B cell (primary cell): ENCODE measurements around the gene MCM3AP. TPM values are rescaled to one million over a fixed set of nuclear protein-coding genes. Genes with fewer than 3 reads are reported as not detected.
"Not testable (repeated sequence)": the region's sequence is repeated elsewhere in the genome, so short reads cannot be mapped to it uniquely, and the experiment has no call there.

Experiments
- ATAC-seq: fragments of 200-7000 bp; cut with Tn5 transposase; one replicate; pipeline ENCODE4 v1.10.0; 2021; ENCODE audit warnings: low read depth, mild to moderate bottlenecking, moderate number of reproducible peaks, moderate library complexity
- CTCF ChIA-PET: fragments of 350-600 bp; sonication (Branson Sonifier 250); formaldehyde crosslinking; loops from one replicate; lab custom pipeline; 2021; ENCODE audit warnings: antibody characterized with exemption, inconsistent platforms; lab: Charles Lee
- POLR2A ChIA-PET: fragments of 350-600 bp; sonication (Branson Sonifier 250); formaldehyde crosslinking; loops from one replicate; lab custom pipeline; 2021; ENCODE audit warnings: antibody characterized with exemption; lab: Charles Lee
- DNase-seq: peaks from one replicate; pipeline ENCODE4 v3.0.0; 2013
- H2AFZ ChIP-seq: 2 replicates; pipeline ENCODE4 v1.6.1; 2012; ENCODE audit warnings: mild to moderate bottlenecking, low read depth, low read length; ENCODE audit not compliant: insufficient read depth, poor library complexity, severe bottlenecking
- H3K27ac ChIP-seq, 2 donors: 1 replicate in 1 of 2; 2 replicates in 1 of 2; pipeline ENCODE4 v1.5.1; 2012 to 2013; ENCODE audit warnings: low read length in 2 of 2, mild to moderate bottlenecking in 2 of 2, moderate library complexity in 1 of 2
- H3K27me3 ChIP-seq, 4 experiments: fragments of 200-600 bp in 1 of 4; sonication (generic) in 1 of 4; replicated peaks in 1 of 4; 1 replicate in 2 of 4; 2 replicates in 2 of 4; pipeline versions ENCODE4 v1.6.1 to v1.7.0; 2013 to 2016; ENCODE audit warnings: low read length in 3 of 4, mild to moderate bottlenecking in 2 of 4, mixed read lengths in 1 of 4, moderate library complexity in 1 of 4; ENCODE audit not compliant: insufficient read depth in 4 of 4, control insufficient read depth in 3 of 4; ENCODE audit errors: control extremely low read depth in 1 of 4
- H3K36me3 ChIP-seq, 2 experiments: replicated peaks in 1 of 2; 1 replicate in 1 of 2; 2 replicates in 1 of 2; pipeline versions ENCODE4 v1.6.1 to v1.7.1; 2013; ENCODE audit warnings: low read length in 1 of 2; ENCODE audit not compliant: insufficient read depth in 2 of 2, control insufficient read depth in 1 of 2; ENCODE audit errors: control extremely low read depth in 1 of 2, extremely low read depth in 1 of 2
- H3K4me1 ChIP-seq, 2 donors: fragments of 200-600 bp in 1 of 2; sonication (generic) in 1 of 2; 1 replicate in 1 of 2; 2 replicates in 1 of 2; pipeline versions ENCODE4 v1.5.1 to v1.6.1; 2013 to 2017; ENCODE audit warnings: low read length in 2 of 2; ENCODE audit not compliant: control insufficient read depth in 2 of 2, insufficient read depth in 2 of 2
- H3K4me2 ChIP-seq: replicated peaks from 2 replicates; pipeline ENCODE3; 2012; ENCODE audit warnings: mild to moderate bottlenecking, low read depth, low read length; ENCODE audit not compliant: poor library complexity, severe bottlenecking
- H3K4me3 ChIP-seq, 5 experiments: fragments of 200-600 bp in 1 of 5; sonication (generic) in 1 of 5; 1 replicate in 3 of 5; 2 replicates in 2 of 5; pipeline versions ENCODE4 v1.5.1 to v1.7.0; 2011 to 2016; ENCODE audit warnings: low read length in 4 of 5, mild to moderate bottlenecking in 4 of 5, low read depth in 2 of 5, control low read depth in 1 of 5, moderate library complexity in 1 of 5; ENCODE audit not compliant: insufficient read depth in 1 of 5; ENCODE audit errors: control extremely low read depth in 1 of 5, extremely low read depth in 1 of 5
- H3K79me2 ChIP-seq: fragments of 200-600 bp; sonication (generic); one replicate; pipeline ENCODE4 v1.6.0; 2016; ENCODE audit warnings: low read length; ENCODE audit not compliant: control insufficient read depth, insufficient read depth
- H3K9ac ChIP-seq: fragments of 200-600 bp; sonication (generic); 2 replicates; pipeline ENCODE4 v1.6.1; 2017; ENCODE audit warnings: mild to moderate bottlenecking, low read length, moderate library complexity
- H3K9me3 ChIP-seq, 3 donors: one replicate each; pipeline versions ENCODE4 v1.6.1 to v1.7.1; 2013; ENCODE audit warnings: low read length in 2 of 3; ENCODE audit not compliant: control insufficient read depth in 2 of 3, insufficient read depth in 1 of 3; ENCODE audit errors: control extremely low read depth in 1 of 3
- H4K20me1 ChIP-seq: 2 replicates; pipeline ENCODE4 v1.6.0; 2012; ENCODE audit warnings: mild to moderate bottlenecking, low read length; ENCODE audit not compliant: insufficient read depth, control insufficient read depth, poor library complexity, severe bottlenecking
- H3K27ac Mint-ChIP-seq: one replicate; pipeline ENCODE4 v1.8.0; 2021; ENCODE audit warnings: mixed read lengths
- H3K27me3 Mint-ChIP-seq: one replicate; pipeline ENCODE4 v1.8.0; 2021; ENCODE audit warnings: mixed read lengths
- H3K4me1 Mint-ChIP-seq: one replicate; pipeline ENCODE4 v1.8.0; 2021; ENCODE audit warnings: mixed read lengths
- H3K4me3 Mint-ChIP-seq: one replicate; pipeline ENCODE4 v1.8.0; 2021; ENCODE audit warnings: mixed read lengths
- H3K9me3 Mint-ChIP-seq: one replicate; pipeline ENCODE4 v1.8.0; 2022; ENCODE audit warnings: mixed read lengths; ENCODE audit not compliant: insufficient read depth
- CTCF ChIP-seq: fragments of 200-600 bp; IDR thresholded peaks from one replicate; pipeline ENCODE4 v1.8.0; 2022; ENCODE audit warnings: antibody characterized with exemption, mild to moderate bottlenecking
- EZH2 ChIP-seq: IDR thresholded peaks from 2 replicates; pipeline ENCODE4 v1.6.1; 2012; ENCODE audit warnings: borderline replicate concordance, low read depth, mild to moderate bottlenecking, moderate library complexity, low read length; ENCODE audit not compliant: insufficient read depth, poor library complexity, severe bottlenecking
- WGBS: methylation state at CpG from one replicate; pipeline ENCODE4 v1.1.5; 2013; ENCODE audit warnings: missing lambda C conversion rate; ENCODE audit not compliant: insufficient coverage; 5-methylcytosine and 5-hydroxymethylcytosine counted together
- intact Hi-C: fragments of 100-400 bp; cut with micrococcal nuclease; formaldehyde crosslinking; loops from one replicate; pipeline ENCODE4 v1.10.0; 2022
- polyA plus RNA-seq: library from polyadenylated mRNA; depleted of rRNA; stranded (reverse); fragments of >200 nt; gene quantifications from 2 replicates; pipeline ENCODE4 v1.2.3, GENCODE V29; 2012
- total RNA-seq, 2 donors: library from RNA; stranded (reverse); fragments of 120-200 nt in 1 of 2; gene quantifications; 1 replicate in 1 of 2; 2 replicates in 1 of 2; pipeline versions ENCODE4 v1.2.3 to v1.2.4, GENCODE V29; 2013 to 2022

MCM3AP gene
- total and polyA plus RNA-seq, 2 donors (not counting 1 experiment from before 2014, with no cell fraction given), result 61.7 to 180 TPM

GRCh38 chr21:46226146-46226545 is 59.3 kb downstream of the MCM3AP start:
- WGBS, result 100% methylated on average over 1 of the region's 1 CpG
- H3K36me3 ChIP-seq, result no peaks in the 10 kb centered on the region
- no peak for DNase-seq
- peaks cover 21 to 22% of the 10 kb centered on the region in 2 donors for H3K4me1 ChIP-seq
- POLR2A ChIA-PET, result no interaction called here
- H4K20me1 ChIP-seq, result peaks cover 10% of the 10 kb centered on the region
- no peak overlapping the region for H3K27ac ChIP-seq
- H3K9me3 Mint-ChIP-seq, result no peaks in the 10 kb centered on the region
- H3K27ac Mint-ChIP-seq, result no peak overlapping the region
- H3K4me1 Mint-ChIP-seq, result peaks cover 35% of the 10 kb centered on the region
- H3K4me2 ChIP-seq, result no peak overlapping the region
- no peak for ATAC-seq
- intact Hi-C loops, result no loop called here
- no peak overlapping the region for H3K9ac ChIP-seq
- no peaks in the 10 kb centered on the region for H3K27me3 ChIP-seq
- H3K79me2 ChIP-seq, result peaks cover 31% of the 10 kb centered on the region
- no peaks in the 10 kb centered on the region for H3K9me3 ChIP-seq
- no peak overlapping the region for H2AFZ ChIP-seq
- TF ChIP-seq EZH2, result no peak
- TF ChIP-seq CTCF, result no peak
- peak overlapping the region; percentile 88 for H3K4me3 Mint-ChIP-seq
- H3K4me3 ChIP-seq, result no peak overlapping the region
- no peaks in the 10 kb centered on the region for H3K27me3 Mint-ChIP-seq
- CTCF ChIA-PET, result interaction anchor here (0.7 kb wide), 1 partner anchor 86 kb away, joined by 3 read pairs; no protein-coding TSS in a partner anchor

DNA sequence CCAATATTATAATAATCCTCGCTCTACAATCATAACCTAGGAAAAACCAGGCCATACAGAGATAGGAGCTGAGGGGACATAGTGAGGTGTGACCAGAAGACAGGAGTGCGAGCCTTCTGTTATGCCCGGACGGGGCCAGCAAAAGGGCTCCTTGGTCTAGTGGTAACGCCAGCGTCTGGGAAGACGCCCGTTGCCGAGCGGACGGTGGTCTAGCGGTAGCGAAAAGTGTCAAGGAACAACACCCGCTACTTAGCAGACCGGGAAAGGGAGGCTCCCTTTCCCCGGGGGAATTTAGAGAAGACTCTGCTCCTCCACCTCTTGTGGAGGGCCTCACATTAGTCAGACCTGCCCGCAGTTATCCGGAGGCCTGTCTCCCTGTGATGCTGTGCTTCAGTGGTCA is 61.8 kb downstream of the MCM3AP start:
- H3K4me3 Mint-ChIP-seq, H3K27ac ChIP-seq, H3K4me2 ChIP-seq, H3K9me3 ChIP-seq, H3K4me3 ChIP-seq, H4K20me1 ChIP-seq, H3K27ac Mint-ChIP-seq, H2AFZ ChIP-seq, H3K27me3 ChIP-seq, H3K9me3 Mint-ChIP-seq, H3K27me3 Mint-ChIP-seq, DNase-seq, H3K36me3 ChIP-seq, intact Hi-C loops, POLR2A ChIA-PET, CTCF ChIA-PET, H3K9ac ChIP-seq, ATAC-seq: not testable (repeated sequence)
- H3K79me2 ChIP-seq, result peaks cover 49% of the 10 kb centered on the region
- 97% methylated on average over 15 of the region's 18 CpGs for WGBS
- H3K4me1 Mint-ChIP-seq, result peaks cover 25% of the 10 kb centered on the region
- peaks cover 14 to 15% of the 10 kb centered on the region in 2 donors for H3K4me1 ChIP-seq
